Head of caudate nucleus (tissue), 42 donors: ENCODE measurements around the gene SIK3.

Experiments
- DNase-seq, 42 donors: peaks; one replicate each; pipeline versions ENCODE4 v3.0.0 to v3.0.0-alpha.2; 2020 to 2021; ENCODE audit warnings: mixed read lengths in 7 of 42
- intact Hi-C: fragments of 100-400 bp; cut with DNase I; formaldehyde crosslinking; loops from one replicate; pipeline ENCODE4 v1.15.0; 2022

Gene SIK3

GRCh38 chr11:116991491-116991890 lies 106.7 kb downstream of the SIK3 start:
- DNase-seq: no peak
- intact Hi-C loops: no loop called here

GRCh38 chr11:116990811-116991210 lies 107.4 kb downstream of the SIK3 start:
- no peak for DNase-seq
- intact Hi-C loops: no loop called here

- intact Hi-C loops: no loop called here
- DNase-seq: peak in 2 of 42 donors; percentile 29 to 62
These were observed 108.2 kb downstream of the SIK3 start for GRCh38 chr11:116990061-116990473.

- intact Hi-C loops: no loop called here
- DNase-seq: no peak
These were observed 109.0 kb downstream of the SIK3 start for GRCh38 chr11:116989184-116989583.

GRCh38 chr11:116986521-116987105 lies 111.6 kb downstream of the SIK3 start:
- peak in 1 of 42 donors; percentile 35 for DNase-seq
- intact Hi-C loops: no loop called here

GRCh38 chr11:116984589-116984988 lies 113.6 kb downstream of the SIK3 start:
- intact Hi-C loops: no loop called here
- peak in 1 of 42 donors; percentile 35 for DNase-seq

- peak in 1 of 42 donors; percentile 32 for DNase-seq
- intact Hi-C loops: no loop called here
These were observed 114.0 kb downstream of the SIK3 start for GRCh38 chr11:116984186-116984585.

- peak in 1 of 42 donors; percentile 25 for DNase-seq
- intact Hi-C loops: no loop called here
These were observed 116.9 kb downstream of the SIK3 start for GRCh38 chr11:116981266-116981885.

GRCh38 chr11:116980136-116980793 lies 118.0 kb downstream of the SIK3 start:
- DNase-seq: peak in 1 of 42 donors; percentile 27
- intact Hi-C loops: no loop called here

GRCh38 chr11:116976941-116977570 lies 121.2 kb downstream of the SIK3 start:
- intact Hi-C loops: loop anchor here (10.0 kb wide), 1 partner anchor 118 kb away; the partner anchor contains the start of gene SIK3
- peak in 1 of 42 donors; percentile 46 for DNase-seq

GRCh38 chr11:116975661-116976060 lies 122.6 kb downstream of the SIK3 start:
- no peak for DNase-seq

GRCh38 chr11:116973270-116973669 lies 125.0 kb downstream of the SIK3 start:
- no peak for DNase-seq
- intact Hi-C loops: loop anchor here (10.0 kb wide), 1 partner anchor 122 kb away; the partner anchor contains the start of gene SIK3

More at GRCh38 chr11:116975661-116976060, 122.6 kb downstream of the SIK3 start:
- intact Hi-C loops: loop anchor here (10.0 kb wide), 1 partner anchor 119 kb away; the partner anchor contains the start of gene SIK3

GRCh38 chr11:116972691-116973090 lies 125.5 kb downstream of the SIK3 start:
- peak in 3 of 42 donors; percentile 14 to 54 (median 47) for DNase-seq
- intact Hi-C loops: loop anchor here (10.0 kb wide), 1 partner anchor 122 kb away; the partner anchor contains the start of gene SIK3

- peak in 1 of 42 donors; percentile 25 for DNase-seq
- intact Hi-C loops: loop anchor here (10.0 kb wide), 1 partner anchor 124 kb away; the partner anchor contains the start of gene SIK3
These were observed 127.5 kb downstream of the SIK3 start for GRCh38 chr11:116970485-116971292.

GRCh38 chr11:116969694-116970093 lies 128.5 kb downstream of the SIK3 start:
- DNase-seq: no peak
- intact Hi-C loops: loop anchor here (10.0 kb wide), 1 partner anchor 125 kb away; the partner anchor contains the start of gene SIK3

GRCh38 chr11:116964269-116964668 lies 134.0 kb downstream of the SIK3 start:
- intact Hi-C loops: no loop called here
- no peak for DNase-seq

GRCh38 chr11:116963813-116964212 lies 134.4 kb downstream of the SIK3 start:
- intact Hi-C loops: no loop called here
- peak in 1 of 42 donors; percentile 26 for DNase-seq

- intact Hi-C loops: no loop called here
- DNase-seq: no peak
These were observed 136.1 kb downstream of the SIK3 start for GRCh38 chr11:116962108-116962507.

- peak in 1 of 42 donors; percentile 16 for DNase-seq
- intact Hi-C loops: no loop called here
These were observed 137.3 kb downstream of the SIK3 start for GRCh38 chr11:116960930-116961329.
